GM12874 (cell line): ENCODE results near the gene EVX2.

Experiments used
- TF ChIP-seq, protein P1 (sequence below): IDR thresholded peaks from 2 replicates; pipeline ENCODE4 v1.5.1; 2011; ENCODE audit warnings: low read depth, mild to moderate bottlenecking, control low read depth, low read length, moderate library complexity; ENCODE audit not compliant: insufficient read depth

Gene EVX2

GRCh38 chr2:176114120-176114929 lies 30.6 kb upstream of the EVX2 start:
- TF ChIP-seq, protein P1, sequence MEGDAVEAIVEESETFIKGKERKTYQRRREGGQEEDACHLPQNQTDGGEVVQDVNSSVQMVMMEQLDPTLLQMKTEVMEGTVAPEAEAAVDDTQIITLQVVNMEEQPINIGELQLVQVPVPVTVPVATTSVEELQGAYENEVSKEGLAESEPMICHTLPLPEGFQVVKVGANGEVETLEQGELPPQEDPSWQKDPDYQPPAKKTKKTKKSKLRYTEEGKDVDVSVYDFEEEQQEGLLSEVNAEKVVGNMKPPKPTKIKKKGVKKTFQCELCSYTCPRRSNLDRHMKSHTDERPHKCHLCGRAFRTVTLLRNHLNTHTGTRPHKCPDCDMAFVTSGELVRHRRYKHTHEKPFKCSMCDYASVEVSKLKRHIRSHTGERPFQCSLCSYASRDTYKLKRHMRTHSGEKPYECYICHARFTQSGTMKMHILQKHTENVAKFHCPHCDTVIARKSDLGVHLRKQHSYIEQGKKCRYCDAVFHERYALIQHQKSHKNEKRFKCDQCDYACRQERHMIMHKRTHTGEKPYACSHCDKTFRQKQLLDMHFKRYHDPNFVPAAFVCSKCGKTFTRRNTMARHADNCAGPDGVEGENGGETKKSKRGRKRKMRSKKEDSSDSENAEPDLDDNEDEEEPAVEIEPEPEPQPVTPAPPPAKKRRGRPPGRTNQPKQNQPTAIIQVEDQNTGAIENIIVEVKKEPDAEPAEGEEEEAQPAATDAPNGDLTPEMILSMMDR, result no peak

- TF ChIP-seq, protein P1, result no peak
Observed at GRCh38 chr2:176112375-176113302, 28.9 kb upstream of the EVX2 start.

DNA sequence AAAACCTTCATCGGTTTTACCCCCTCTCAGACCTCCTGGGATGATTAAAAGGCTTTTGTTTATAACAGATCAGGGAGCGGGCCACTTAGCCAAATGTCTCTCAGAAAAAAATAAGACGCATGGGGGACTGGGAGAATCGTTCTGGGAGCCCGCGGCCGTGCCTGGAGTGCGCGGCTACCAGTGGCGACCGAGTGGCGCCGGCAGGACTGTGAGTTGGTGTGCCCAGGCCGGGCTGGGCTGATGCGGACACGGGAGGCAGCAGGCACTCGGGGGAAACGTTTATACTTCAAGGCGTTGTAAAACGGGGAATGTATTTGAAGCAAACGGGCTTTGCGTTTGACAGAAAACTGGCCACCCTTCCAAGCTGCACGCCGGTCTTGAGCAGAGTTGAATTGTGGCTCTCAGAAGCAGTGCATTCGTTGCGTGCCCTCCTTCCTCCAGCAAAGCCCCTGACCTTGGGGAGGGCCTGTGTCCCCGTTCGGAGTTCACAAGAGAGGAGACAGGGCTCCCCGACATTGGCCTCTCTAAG lies 28.1 kb upstream of the EVX2 start:
- TF ChIP-seq, protein P1, result no peak

GRCh38 chr2:176111309-176111663 lies 27.5 kb upstream of the EVX2 start:
- TF ChIP-seq, protein P1, result peak; percentile 77

- TF ChIP-seq, protein P1, result no peak
Observed at GRCh38 chr2:176110415-176111308, 26.9 kb upstream of the EVX2 start.

DNA sequence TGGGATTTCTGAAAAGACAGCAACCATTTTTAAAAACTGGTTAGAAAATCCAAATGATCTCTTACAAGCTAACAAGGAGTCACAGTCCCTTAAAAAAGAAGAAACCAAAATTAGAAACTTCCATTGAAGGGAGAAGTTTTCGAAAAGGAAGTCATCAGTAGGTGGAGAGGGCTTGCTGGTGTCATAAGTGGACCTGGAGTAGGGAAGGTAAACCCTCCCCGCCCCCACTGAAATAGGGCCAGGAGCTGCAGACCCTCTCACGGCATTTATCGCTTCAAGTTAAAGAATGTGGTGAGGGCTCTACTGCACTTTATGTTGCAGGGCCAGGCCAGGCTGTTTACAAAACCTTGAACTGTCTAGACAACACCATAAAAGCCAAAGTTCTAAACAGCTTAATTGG lies 26.2 kb upstream of the EVX2 start:
- TF ChIP-seq, protein P1, result no peak
